A549 (cell line): ENCODE results near the gene MEIOSIN. TPM values are rescaled to one million over a fixed set of nuclear protein-coding genes. Genes with fewer than 3 reads are reported as not detected.
A peak's percentile ranks its signal among the peaks of the same experiment; 100 is the strongest.

ENCODE experiments used
- ATAC-seq, 2 experiments: fragments of 200-7000 bp in 1 of 2; fragments of >200 bp in 1 of 2; cut with Nextera tagmentation in 1 of 2; cut with Tn5 transposase in 1 of 2; 3 replicates each; pipeline versions ENCODE4 v1.8.0 to v1.9.1; 2018 to 2020; ENCODE audit warnings: mild to moderate bottlenecking in 1 of 2, moderate library complexity in 1 of 2
- CTCF ChIA-PET: fragments of 300-600 bp; sonication (Branson Sonifier 250); formaldehyde crosslinking; extraction: SDS; loops from one replicate; lab custom pipeline; 2021; ENCODE audit warnings: antibody characterized with exemption, inconsistent platforms; lab: Yijun Ruan, JAX
- POLR2A ChIA-PET: fragments of 350-600 bp; formaldehyde crosslinking; extraction: SDS; loops from one replicate; lab custom pipeline; 2021; ENCODE audit warnings: antibody characterized with exemption, inconsistent platforms; lab: Yijun Ruan, JAX
- DNase-seq, 2 experiments: peaks; one replicate each; pipeline versions ENCODE4 v3.0.0 to v3.0.0-alpha.2; 2011 to 2016; ENCODE audit warnings: low read depth in 1 of 2, low spot score in 1 of 2
- FAIRE-seq: peaks from 2 replicates; lab custom pipeline; 2011; peaks lifted over from hg19 to GRCh38; lab: Jason Lieb, UNC
- H3K27ac ChIP-seq, 2 experiments: fragments of >200 bp; sonication (Bioruptor Twin); formaldehyde crosslinking; 3 replicates each; pipeline ENCODE4 v1.5.1; 2016 to 2017
- H3K4me1 ChIP-seq: fragments of >200 bp; sonication (Bioruptor Twin); formaldehyde crosslinking; 3 replicates; pipeline ENCODE4 v1.6.1; 2016
- H3K4me2 ChIP-seq: fragments of >200 bp; sonication (Bioruptor Twin); formaldehyde crosslinking; 3 replicates; pipeline ENCODE4 v1.6.1; 2016
- H3K4me3 ChIP-seq: fragments of >200 bp; sonication (Bioruptor Twin); formaldehyde crosslinking; 3 replicates; pipeline ENCODE4 v1.5.1; 2016
- H3K9me3 ChIP-seq: fragments of >200 bp; sonication (Bioruptor Twin); formaldehyde crosslinking; 3 replicates; pipeline ENCODE4 v1.6.1; 2016
- CBX2 ChIP-seq: fragments of 200-600 bp; sonication (generic); IDR thresholded peaks from 2 replicates; pipeline ENCODE4 v1.6.1; 2016; ENCODE audit warnings: low read depth, mild to moderate bottlenecking, borderline replicate concordance
- CEBPB ChIP-seq, 2 experiments: fragments of >200 bp in 1 of 2; sonication (Bioruptor Twin) in 1 of 2; formaldehyde crosslinking in 1 of 2; IDR thresholded peaks; 2 replicates each; pipeline ENCODE4 v1.6.1; 2012 to 2016
- CTCF ChIP-seq: fragments of >200 bp; sonication (Bioruptor Twin); formaldehyde crosslinking; IDR thresholded peaks from 3 replicates; pipeline ENCODE4 v1.5.1; 2016
- EHMT2 ChIP-seq: fragments of 200-600 bp; sonication (generic); IDR thresholded peaks from 2 replicates; pipeline ENCODE4 v1.6.1; 2016; ENCODE audit warnings: antibody characterized with exemption, low read depth, mild to moderate bottlenecking, moderate library complexity
- EP300 ChIP-seq, 2 experiments: fragments of >200 bp; sonication (Bioruptor Twin); formaldehyde crosslinking; IDR thresholded peaks; 2 replicates in 1 of 2; 3 replicates in 1 of 2; pipeline ENCODE4 v1.6.1; 2016 to 2017
- ESRRA ChIP-seq: fragments of 150-350 bp; IDR thresholded peaks from 2 replicates; pipeline ENCODE4 v1.6.1; 2014; ENCODE audit warnings: mild to moderate bottlenecking, low read length, borderline replicate concordance
- FOSL2 ChIP-seq, 2 experiments: fragments of 450-650 bp in 1 of 2; fragments of >200 bp in 1 of 2; sonication (Bioruptor Twin) in 1 of 2; formaldehyde crosslinking; IDR thresholded peaks; 2 replicates each; pipeline versions ENCODE4 v1.5.0 to v1.6.1; 2016 to 2020; ENCODE audit warnings: mild to moderate bottlenecking in 1 of 2, moderate library complexity in 1 of 2
- FOXS1 ChIP-seq: fragments of 250-450 bp; sonication (Bioruptor Pico); IDR thresholded peaks from 2 replicates; pipeline ENCODE4 v1.5.0; 2020; ENCODE audit warnings: mild to moderate bottlenecking, moderate library complexity
- GATA3 ChIP-seq: IDR thresholded peaks from 2 replicates; pipeline ENCODE4 v1.6.1; 2012; ENCODE audit warnings: borderline replicate concordance
- HES2 ChIP-seq: fragments of >200 bp; sonication (Bioruptor Twin); formaldehyde crosslinking; IDR thresholded peaks from 2 replicates; pipeline ENCODE4 v1.6.1; 2016
- HEYL ChIP-seq: fragments of 250-450 bp; sonication (Bioruptor Pico); IDR thresholded peaks from 2 replicates; pipeline ENCODE4 v1.8.0; 2021; ENCODE audit warnings: mild to moderate bottlenecking, moderate library complexity
- HOXB13 ChIP-seq: fragments of 250-450 bp; sonication (Bioruptor Pico); IDR thresholded peaks from 2 replicates; pipeline ENCODE4 v1.5.0; 2020; ENCODE audit warnings: low read depth, mild to moderate bottlenecking, moderate library complexity
- JUNB ChIP-seq: fragments of >200 bp; sonication (Bioruptor Twin); formaldehyde crosslinking; IDR thresholded peaks from 2 replicates; pipeline ENCODE4 v1.6.1; 2016
- KDM1A ChIP-seq: fragments of 200-600 bp; sonication (generic); IDR thresholded peaks from 2 replicates; pipeline ENCODE4 v1.6.1; 2016; ENCODE audit warnings: low read depth, mild to moderate bottlenecking
- KDM5A ChIP-seq: fragments of 200-600 bp; sonication (generic); IDR thresholded peaks from 2 replicates; pipeline ENCODE4 v1.6.1; 2016; ENCODE audit warnings: antibody characterized with exemption, mild to moderate bottlenecking
- MAFK ChIP-seq: fragments of 450-650 bp; IDR thresholded peaks from 2 replicates; pipeline ENCODE4 v1.6.1; 2014; ENCODE audit not compliant: partially characterized antibody
- MAX ChIP-seq: IDR thresholded peaks from 2 replicates; pipeline ENCODE4 v1.6.1; 2012
- MAZ ChIP-seq: fragments of 150-350 bp; IDR thresholded peaks from 2 replicates; pipeline ENCODE4 v1.6.1; 2014; ENCODE audit warnings: antibody characterized with exemption, low read depth, low read length, borderline replicate concordance
- PHF8 ChIP-seq: fragments of 200-600 bp; sonication (generic); IDR thresholded peaks from 2 replicates; pipeline ENCODE4 v1.6.1; 2016; ENCODE audit warnings: low read depth, mild to moderate bottlenecking, antibody characterized with exemption, moderate library complexity, borderline replicate concordance
- POLR2A ChIP-seq: IDR thresholded peaks from 2 replicates; pipeline ENCODE4 v1.6.1; 2012; ENCODE audit warnings: mild to moderate bottlenecking, low read length
- RAD21 ChIP-seq, 2 experiments: fragments of >200 bp in 1 of 2; sonication (Bioruptor Twin) in 1 of 2; formaldehyde crosslinking in 1 of 2; IDR thresholded peaks in 1 of 2; conservative IDR thresholded peaks in 1 of 2; 2 replicates in 1 of 2; 3 replicates in 1 of 2; pipeline ENCODE4 v1.6.1; 2012 to 2018; ENCODE audit warnings: inconsistent platforms in 1 of 2
- RARB ChIP-seq: fragments of 250-450 bp; sonication (Bioruptor Pico); IDR thresholded peaks from 2 replicates; pipeline ENCODE4 v1.8.0; 2021; ENCODE audit warnings: mild to moderate bottlenecking, moderate library complexity
- RCOR1 ChIP-seq: fragments of 150-350 bp; IDR thresholded peaks from 2 replicates; pipeline ENCODE4 v1.6.1; 2014; ENCODE audit warnings: antibody characterized with exemption, low read length, low read depth
- RFX5 ChIP-seq: fragments of 450-650 bp; IDR thresholded peaks from 2 replicates; pipeline ENCODE4 v1.7.1; 2014; ENCODE audit warnings: antibody characterized with exemption, mild to moderate bottlenecking, moderate library complexity
- SMC3 ChIP-seq: fragments of >200 bp; sonication (Bioruptor Twin); formaldehyde crosslinking; IDR thresholded peaks from 3 replicates; pipeline ENCODE4 v1.6.1; 2018; ENCODE audit warnings: inconsistent platforms
- TFCP2L1 ChIP-seq: fragments of 250-450 bp; sonication (Bioruptor Pico); IDR thresholded peaks from 2 replicates; pipeline ENCODE4 v1.5.0; 2021; ENCODE audit warnings: mild to moderate bottlenecking
- ZSCAN20 ChIP-seq: fragments of 250-450 bp; sonication (Bioruptor Pico); IDR thresholded peaks from 2 replicates; pipeline ENCODE4 v1.8.0; 2022; ENCODE audit warnings: mild to moderate bottlenecking, moderate library complexity
- WGBS: methylation state at CpG from one replicate; pipeline ENCODE4 v1.1.6; 2017; ENCODE audit errors: missing lambda C conversion rate; 5-methylcytosine and 5-hydroxymethylcytosine counted together
- polyA plus RNA-seq, 4 experiments: library from polyadenylated mRNA; depleted of rRNA in 3 of 4; stranded (reverse); fragments of >200 nt; fragmentation: RNase III in 1 of 4; extraction: RNeasy Plus Mini Kit Qiagen cat#74134 plus additional on column Dnase treatment in 1 of 4; gene quantifications; 2 replicates in 3 of 4; 3 replicates in 1 of 4; pipeline ENCODE4 v1.2.3, GENCODE V29; 2011 to 2017
- TF ChIP-seq, protein P1 (sequence below): fragments of >200 bp; sonication (Bioruptor Twin); formaldehyde crosslinking; IDR thresholded peaks from 3 replicates; pipeline ENCODE4 v1.6.1; 2016
- TF ChIP-seq, protein P2 (sequence below): fragments of 200-600 bp; sonication (generic); IDR thresholded peaks from 2 replicates; pipeline ENCODE4 v1.6.1; 2016; ENCODE audit warnings: antibody characterized with exemption, mild to moderate bottlenecking, moderate library complexity
- TF ChIP-seq, protein P3 (sequence below): fragments of 150-350 bp; IDR thresholded peaks from 2 replicates; pipeline ENCODE4 v1.6.1; 2014; ENCODE audit warnings: low read depth, mild to moderate bottlenecking, low read length

MEIOSIN gene
- polyA plus RNA-seq, 2 of the 4 experiments (the other 2 are of a cell fraction) = not detected

DNA sequence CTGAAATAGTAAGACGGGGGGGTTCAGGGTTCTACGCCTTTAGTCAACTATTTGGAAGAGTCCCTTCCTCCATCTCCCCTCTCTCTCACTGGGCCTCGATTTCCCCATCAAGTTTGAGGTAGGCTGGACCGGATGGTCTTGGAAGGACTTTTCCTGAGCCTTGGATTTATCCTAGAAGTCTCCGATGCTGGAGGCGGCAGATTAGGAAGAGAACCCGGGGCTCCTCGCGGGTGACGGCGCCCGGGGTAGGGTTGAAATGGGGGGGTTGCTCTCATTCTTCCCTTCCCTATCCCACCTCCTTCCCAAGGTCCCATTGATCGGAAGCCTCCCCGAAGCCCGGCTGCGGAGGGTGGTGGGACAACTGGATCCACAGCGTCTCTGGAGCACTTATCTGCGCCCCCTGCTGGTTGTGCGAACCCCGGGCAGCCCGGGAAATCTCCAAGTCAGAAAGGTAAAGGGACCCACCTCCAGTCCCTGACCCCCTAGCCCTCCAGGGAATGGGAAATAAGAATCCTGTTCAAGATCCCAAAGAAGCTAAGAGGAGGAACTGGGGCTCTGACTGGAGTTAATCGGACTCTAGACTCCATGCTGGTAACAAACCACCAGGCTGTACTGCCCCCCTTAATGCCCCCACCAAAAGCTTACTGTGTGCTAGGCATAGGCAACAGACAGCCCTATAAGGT lies 40.0 kb upstream of the MEIOSIN start (continued):
- TF ChIP-seq CTCF (peak; percentile 96), KDM5A (no peak), CBX2 (no peak), RARB (no peak), CEBPB (IDR thresholded peaks at IDR 0.05) (no peak), SMC3 (peak; percentile 84), RAD21 (conservative IDR thresholded peaks at IDR 0.05 in 1 of 2, IDR thresholded peaks at IDR 0.05 in 1 of 2) (peak; percentile 65 to 67; a peak in 4 of 5 replicates), MAFK (no peak), FOXS1 (CRISPR knock-in tag) (no peak), RCOR1 (peak; percentile 28; the same call in 1 of the 2 replicates), TFCP2L1 (CRISPR knock-in tag) (no peak), HES2 (no peak)
- TF ChIP-seq, protein P1, sequence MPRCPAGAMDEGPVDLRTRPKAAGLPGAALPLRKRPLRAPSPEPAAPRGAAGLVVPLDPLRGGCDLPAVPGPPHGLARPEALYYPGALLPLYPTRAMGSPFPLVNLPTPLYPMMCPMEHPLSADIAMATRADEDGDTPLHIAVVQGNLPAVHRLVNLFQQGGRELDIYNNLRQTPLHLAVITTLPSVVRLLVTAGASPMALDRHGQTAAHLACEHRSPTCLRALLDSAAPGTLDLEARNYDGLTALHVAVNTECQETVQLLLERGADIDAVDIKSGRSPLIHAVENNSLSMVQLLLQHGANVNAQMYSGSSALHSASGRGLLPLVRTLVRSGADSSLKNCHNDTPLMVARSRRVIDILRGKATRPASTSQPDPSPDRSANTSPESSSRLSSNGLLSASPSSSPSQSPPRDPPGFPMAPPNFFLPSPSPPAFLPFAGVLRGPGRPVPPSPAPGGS = no peak

DNA sequence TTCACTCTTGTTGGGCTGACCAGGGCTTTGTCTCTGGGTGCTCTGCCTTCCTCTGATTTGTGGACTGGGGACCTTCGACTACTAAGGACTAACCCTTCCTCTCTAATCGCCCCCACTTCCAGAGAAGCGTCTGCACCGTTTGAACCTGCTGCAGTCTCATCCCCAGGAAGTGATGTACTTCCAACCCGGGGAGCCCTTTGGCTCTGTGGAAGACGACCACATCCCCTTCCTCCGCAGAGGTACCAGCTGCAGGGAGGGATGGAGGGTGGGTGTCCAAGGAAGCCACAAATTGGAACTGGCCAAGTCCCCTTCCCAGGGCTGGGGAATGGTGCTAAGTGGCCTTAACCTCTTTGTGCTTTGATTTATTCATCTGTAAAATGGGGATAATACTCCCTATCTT lies 31.6 kb upstream of the MEIOSIN start:
- peaks cover 4% of the 10 kb centered on the region; the same call in 1 of the 3 replicates for H3K4me1 ChIP-seq
- H3K27ac ChIP-seq = no peak overlapping the region
- no peak overlapping the region for H3K4me3 ChIP-seq
- CTCF ChIA-PET = interaction anchor here (0.6 to 8.0 kb wide), 5 partner anchors 9 to 223 kb away, joined by 3 to 127 read pairs (median 4); partner anchors contain the start of genes QPCTL and SNRPD2
- ATAC-seq (no peak), DNase-seq (no peak), FAIRE-seq (no peak)
- no peaks in the 10 kb centered on the region for H3K9me3 ChIP-seq
- no peak for TF ChIP-seq FOSL2 (IDR thresholded peaks at IDR 0.05)
- no peak for TF ChIP-seq FOSL2 (CRISPR knock-in tag; IDR thresholded peaks at IDR 0.05)
- TF ChIP-seq PHF8 = no peak
- TF ChIP-seq HOXB13 = no peak
- TF ChIP-seq ESRRA = no peak
- no peak for TF ChIP-seq FOXS1 (CRISPR knock-in tag)
- no peak for TF ChIP-seq KDM1A
- TF ChIP-seq, protein P2, sequence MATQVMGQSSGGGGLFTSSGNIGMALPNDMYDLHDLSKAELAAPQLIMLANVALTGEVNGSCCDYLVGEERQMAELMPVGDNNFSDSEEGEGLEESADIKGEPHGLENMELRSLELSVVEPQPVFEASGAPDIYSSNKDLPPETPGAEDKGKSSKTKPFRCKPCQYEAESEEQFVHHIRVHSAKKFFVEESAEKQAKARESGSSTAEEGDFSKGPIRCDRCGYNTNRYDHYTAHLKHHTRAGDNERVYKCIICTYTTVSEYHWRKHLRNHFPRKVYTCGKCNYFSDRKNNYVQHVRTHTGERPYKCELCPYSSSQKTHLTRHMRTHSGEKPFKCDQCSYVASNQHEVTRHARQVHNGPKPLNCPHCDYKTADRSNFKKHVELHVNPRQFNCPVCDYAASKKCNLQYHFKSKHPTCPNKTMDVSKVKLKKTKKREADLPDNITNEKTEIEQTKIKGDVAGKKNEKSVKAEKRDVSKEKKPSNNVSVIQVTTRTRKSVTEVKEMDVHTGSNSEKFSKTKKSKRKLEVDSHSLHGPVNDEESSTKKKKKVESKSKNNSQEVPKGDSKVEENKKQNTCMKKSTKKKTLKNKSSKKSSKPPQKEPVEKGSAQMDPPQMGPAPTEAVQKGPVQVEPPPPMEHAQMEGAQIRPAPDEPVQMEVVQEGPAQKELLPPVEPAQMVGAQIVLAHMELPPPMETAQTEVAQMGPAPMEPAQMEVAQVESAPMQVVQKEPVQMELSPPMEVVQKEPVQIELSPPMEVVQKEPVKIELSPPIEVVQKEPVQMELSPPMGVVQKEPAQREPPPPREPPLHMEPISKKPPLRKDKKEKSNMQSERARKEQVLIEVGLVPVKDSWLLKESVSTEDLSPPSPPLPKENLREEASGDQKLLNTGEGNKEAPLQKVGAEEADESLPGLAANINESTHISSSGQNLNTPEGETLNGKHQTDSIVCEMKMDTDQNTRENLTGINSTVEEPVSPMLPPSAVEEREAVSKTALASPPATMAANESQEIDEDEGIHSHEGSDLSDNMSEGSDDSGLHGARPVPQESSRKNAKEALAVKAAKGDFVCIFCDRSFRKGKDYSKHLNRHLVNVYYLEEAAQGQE = no peak
- no peak for TF ChIP-seq GATA3
- no peak for TF ChIP-seq HEYL
- no peak for TF ChIP-seq EP300 (IDR thresholded peaks at IDR 0.05)
- TF ChIP-seq KDM5A = no peak
- no peak for TF ChIP-seq HES2
- TF ChIP-seq JUNB = no peak
- TF ChIP-seq ZSCAN20 = no peak
- TF ChIP-seq MAZ = no peak
- TF ChIP-seq, protein P3, sequence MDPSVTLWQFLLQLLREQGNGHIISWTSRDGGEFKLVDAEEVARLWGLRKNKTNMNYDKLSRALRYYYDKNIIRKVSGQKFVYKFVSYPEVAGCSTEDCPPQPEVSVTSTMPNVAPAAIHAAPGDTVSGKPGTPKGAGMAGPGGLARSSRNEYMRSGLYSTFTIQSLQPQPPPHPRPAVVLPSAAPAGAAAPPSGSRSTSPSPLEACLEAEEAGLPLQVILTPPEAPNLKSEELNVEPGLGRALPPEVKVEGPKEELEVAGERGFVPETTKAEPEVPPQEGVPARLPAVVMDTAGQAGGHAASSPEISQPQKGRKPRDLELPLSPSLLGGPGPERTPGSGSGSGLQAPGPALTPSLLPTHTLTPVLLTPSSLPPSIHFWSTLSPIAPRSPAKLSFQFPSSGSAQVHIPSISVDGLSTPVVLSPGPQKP = no peak
- TF ChIP-seq POLR2A = no peak
- no peak for TF ChIP-seq RFX5
- TF ChIP-seq EHMT2 = no peak
- TF ChIP-seq MAX = no peak
- POLR2A ChIA-PET = interaction anchor here (1.5 kb wide), 1 partner anchor 16 kb away, joined by 5 read pairs; no protein-coding TSS in a partner anchor
- 90% methylated on average over 7 of the region's 7 CpGs for WGBS
- H3K4me2 ChIP-seq = no peak overlapping the region
